IMR-90 (cell line): ENCODE measurements around the gene OSMR. TPM values are rescaled to one million over a fixed set of nuclear protein-coding genes. Genes with fewer than 3 reads are reported as not detected.

Experiments
- ATAC-seq: fragments of 200-7000 bp; cut with Tn5 transposase; 2 replicates; pipeline ENCODE4 v1.9.1; 2020; ENCODE audit warnings: low read depth, mild to moderate bottlenecking, moderate library complexity
- BruUV-seq: library from RNA; stranded (reverse); fragments of 400-500 nt; replicated peaks from 2 replicates; lab custom pipeline; 2021; lab: Mats Ljungman, UMichigan
- CTCF ChIA-PET: fragments of 300-600 bp; formaldehyde crosslinking; extraction: SDS; loops from one replicate; lab custom pipeline; 2021; ENCODE audit warnings: antibody characterized with exemption; lab: Yijun Ruan, JAX
- POLR2A ChIA-PET: fragments of 300-600 bp; sonication (Branson Sonifier 250); formaldehyde crosslinking; loops from one replicate; lab custom pipeline; 2022; ENCODE audit warnings: antibody characterized with exemption; ENCODE audit not compliant: unreplicated experiment; lab: Charles Lee
- DNase-seq: peaks from one replicate; pipeline ENCODE4 v3.0.0; 2013
- H2AFZ ChIP-seq: replicated peaks from 2 replicates; pipeline ENCODE3; 2013; ENCODE audit warnings: low read length, mild to moderate bottlenecking; ENCODE audit not compliant: poor library complexity
- H2AK5ac ChIP-seq: 2 replicates; pipeline ENCODE4 v1.6.1; 2013; ENCODE audit warnings: low read depth, low read length, inconsistent platforms
- H2AK9ac ChIP-seq: replicated peaks from 2 replicates; pipeline ENCODE3; 2013; ENCODE audit warnings: mild to moderate bottlenecking, low read depth, low read length, moderate library complexity; ENCODE audit not compliant: poor library complexity
- H2BK120ac ChIP-seq: 2 replicates; pipeline ENCODE4 v1.6.1; 2013; ENCODE audit warnings: low read depth, low read length, inconsistent platforms
- H2BK15ac ChIP-seq: 3 replicates; pipeline ENCODE4 v1.6.1; 2013; ENCODE audit warnings: low read depth, low read length, inconsistent platforms
- H2BK20ac ChIP-seq: 2 replicates; pipeline ENCODE4 v1.6.1; 2013; ENCODE audit warnings: low read depth, mild to moderate bottlenecking, inconsistent platforms, low read length, moderate library complexity
- H2BK5ac ChIP-seq: 2 replicates; pipeline ENCODE4 v1.6.1; 2013; ENCODE audit warnings: mild to moderate bottlenecking, low read depth, low read length, inconsistent platforms; ENCODE audit not compliant: poor library complexity, severe bottlenecking
- H3K14ac ChIP-seq: replicated peaks from 2 replicates; pipeline ENCODE4 v1.6.1; 2013; ENCODE audit warnings: low read depth, low read length, inconsistent platforms
- H3K18ac ChIP-seq: 2 replicates; pipeline ENCODE4 v1.6.1; 2013; ENCODE audit warnings: low read depth, low read length, control low read depth
- H3K23ac ChIP-seq: 2 replicates; pipeline ENCODE4 v1.6.1; 2013; ENCODE audit warnings: low read depth, low read length, inconsistent platforms
- H3K27ac ChIP-seq: 2 replicates; pipeline ENCODE4 v1.5.1; 2013; ENCODE audit warnings: mild to moderate bottlenecking, control low read depth, low read length; ENCODE audit not compliant: insufficient read depth
- H3K27me3 ChIP-seq: 2 replicates; pipeline ENCODE4 v1.6.1; 2013; ENCODE audit warnings: low read length; ENCODE audit not compliant: control insufficient read depth, insufficient read depth
- H3K36me3 ChIP-seq: 2 replicates; pipeline ENCODE4 v1.6.1; 2013; ENCODE audit warnings: low read length, mixed read lengths; ENCODE audit not compliant: control insufficient read depth, insufficient read depth
- H3K4ac ChIP-seq: 2 replicates; pipeline ENCODE4 v1.6.1; 2013; ENCODE audit warnings: low read depth, low read length, inconsistent platforms
- H3K4me1 ChIP-seq: 2 replicates; pipeline ENCODE4 v1.6.1; 2013; ENCODE audit warnings: low read length, mixed read lengths; ENCODE audit not compliant: control insufficient read depth, insufficient read depth
- H3K4me2 ChIP-seq: 2 replicates; pipeline ENCODE4 v1.6.1; 2013; ENCODE audit warnings: low read depth, mild to moderate bottlenecking, control low read depth, low read length, moderate library complexity
- H3K4me3 ChIP-seq: 2 replicates; pipeline ENCODE4 v1.5.1; 2013; ENCODE audit warnings: low read depth, mild to moderate bottlenecking, control low read depth, low read length, moderate library complexity; ENCODE audit not compliant: insufficient read depth
- H3K56ac ChIP-seq: 2 replicates; pipeline ENCODE4 v1.6.1; 2013; ENCODE audit warnings: low read length, inconsistent platforms; ENCODE audit not compliant: insufficient read depth; ENCODE audit errors: extremely low read depth
- H3K79me1 ChIP-seq, 2 experiments: 2 replicates each; pipeline ENCODE4 v1.6.1; 2013; ENCODE audit warnings: low read length in 2 of 2, inconsistent platforms in 1 of 2, low read depth in 1 of 2
- H3K9ac ChIP-seq: 2 replicates; pipeline ENCODE4 v1.6.1; 2013; ENCODE audit warnings: low read depth, low read length, control low read depth
- H3K9me1 ChIP-seq: 2 replicates; pipeline ENCODE4 v1.6.1; 2013; ENCODE audit warnings: low read length, inconsistent platforms; ENCODE audit not compliant: insufficient read depth
- H3K9me3 ChIP-seq: 2 replicates; pipeline ENCODE4 v1.6.1; 2013; ENCODE audit warnings: low read length; ENCODE audit not compliant: control insufficient read depth, insufficient read depth
- H4K20me1 ChIP-seq: 2 replicates; pipeline ENCODE4 v1.6.1; 2013; ENCODE audit warnings: low read length, inconsistent platforms; ENCODE audit not compliant: insufficient read depth
- H4K5ac ChIP-seq: 2 replicates; pipeline ENCODE4 v1.6.1; 2013; ENCODE audit warnings: mild to moderate bottlenecking, low read depth, low read length, control low read depth
- H4K8ac ChIP-seq, 2 experiments: 2 replicates each; pipeline ENCODE4 v1.6.1; 2013; ENCODE audit warnings: low read depth in 2 of 2, low read length in 2 of 2, control low read depth in 1 of 2, inconsistent platforms in 1 of 2
- H4K91ac ChIP-seq: 2 replicates; pipeline ENCODE4 v1.6.1; 2013; ENCODE audit warnings: low read depth, low read length, inconsistent platforms; ENCODE audit not compliant: insufficient read depth
- BHLHE40 ChIP-seq: fragments of 150-350 bp; IDR thresholded peaks from 2 replicates; pipeline ENCODE4 v1.6.1; 2016; ENCODE audit warnings: mild to moderate bottlenecking, low read depth, low read length
- CEBPB ChIP-seq: IDR thresholded peaks from 2 replicates; pipeline ENCODE4 v1.6.1; 2012; ENCODE audit warnings: low read depth, low read length, improper control_type of control experiment
- CHD1 ChIP-seq: IDR thresholded peaks from 2 replicates; pipeline ENCODE4 v1.6.1; 2012; ENCODE audit warnings: low read depth, low read length, improper control_type of control experiment
- MAZ ChIP-seq: IDR thresholded peaks from 2 replicates; pipeline ENCODE4 v1.6.1; 2012; ENCODE audit warnings: low read depth, mild to moderate bottlenecking, low read length, improper control_type of control experiment, moderate library complexity, borderline replicate concordance
- MXI1 ChIP-seq: IDR thresholded peaks from 2 replicates; pipeline ENCODE4 v1.6.1; 2012; ENCODE audit warnings: low read depth, mild to moderate bottlenecking, low read length, moderate library complexity, borderline replicate concordance
- NFE2L2 ChIP-seq: fragments of 150-350 bp; IDR thresholded peaks from 2 replicates; pipeline ENCODE4 v1.6.1; 2016; ENCODE audit warnings: low read depth, mild to moderate bottlenecking, low read length
- POLR2A ChIP-seq: IDR thresholded peaks from 2 replicates; pipeline ENCODE4 v1.6.1; 2012; ENCODE audit warnings: mild to moderate bottlenecking, low read depth, low read length
- RAD21 ChIP-seq: IDR thresholded peaks from 2 replicates; pipeline ENCODE4 v1.6.1; 2012; ENCODE audit warnings: low read length, improper control_type of control experiment
- RCOR1 ChIP-seq: IDR thresholded peaks from 2 replicates; pipeline ENCODE4 v1.6.1; 2012; ENCODE audit warnings: mild to moderate bottlenecking, low read length, improper control_type of control experiment; ENCODE audit not compliant: insufficient replicate concordance
- RFX5 ChIP-seq: IDR thresholded peaks from 2 replicates; pipeline ENCODE4 v1.8.0; 2012; ENCODE audit warnings: low read depth, mild to moderate bottlenecking, low read length, moderate library complexity
- WGBS, 2 experiments: methylation state at CpG; one replicate each; pipeline versions ENCODE4 v1.1.5 to v1.1.7; 2013; ENCODE audit warnings: missing lambda C conversion rate in 2 of 2; ENCODE audit not compliant: insufficient read length in 1 of 2; ENCODE audit errors: extremely low coverage in 2 of 2; 5-methylcytosine and 5-hydroxymethylcytosine counted together
- dilution Hi-C: fragments of 300-500 bp; cut with HindIII; formaldehyde crosslinking; loops from one replicate; pipeline ENCODE4 v1.14.3; 2018; ENCODE audit warnings: low sequenced_read_pairs; ENCODE audit not compliant: unreplicated experiment
- in situ Hi-C: fragments of 300-500 bp; cut with MboI; formaldehyde crosslinking; loops from 3 replicates; pipeline ENCODE4 v1.14.3; 2019; ENCODE audit warnings: low sequenced_read_pairs, inconsistent platforms, mixed read lengths
- intact Hi-C: fragments of 100-400 bp; cut with micrococcal nuclease; formaldehyde crosslinking; loops from 2 replicates; pipeline ENCODE4 v1.10.0; 2022
- polyA plus RNA-seq, 3 experiments: library from polyadenylated mRNA; depleted of rRNA; stranded (reverse); fragments of >200 nt; gene quantifications; 2 replicates each; pipeline ENCODE4 v1.2.3, GENCODE V29; 2012; ENCODE audit warnings: low replicate concordance in 1 of 3
- total RNA-seq: library from RNA; depleted of rRNA; stranded (reverse); fragments of >200 nt; gene quantifications from 2 replicates; pipeline ENCODE4 v1.2.3, GENCODE V29; 2012
- TF ChIP-seq, protein P1 (sequence below): fragments of 150-350 bp; IDR thresholded peaks from 2 replicates; pipeline ENCODE4 v1.6.1; 2017; ENCODE audit warnings: mild to moderate bottlenecking, antibody characterized with exemption, low read length, low read depth
- TF ChIP-seq, protein P2 (sequence below): fragments of 150-350 bp; IDR thresholded peaks from 2 replicates; pipeline ENCODE4 v1.6.1; 2016; ENCODE audit warnings: low read depth, mild to moderate bottlenecking, low read length, moderate library complexity, borderline replicate concordance
- TF ChIP-seq, protein P3 (sequence below): conservative IDR thresholded peaks from 2 replicates; pipeline ENCODE4 v1.5.1; 2012; ENCODE audit warnings: mild to moderate bottlenecking, low read depth, low read length, improper control_type of control experiment

Gene OSMR
- total and polyA plus RNA-seq, 2 of the 4 experiments (the other 2 are of a cell fraction), result 41.6 to 48.7 TPM

DNA sequence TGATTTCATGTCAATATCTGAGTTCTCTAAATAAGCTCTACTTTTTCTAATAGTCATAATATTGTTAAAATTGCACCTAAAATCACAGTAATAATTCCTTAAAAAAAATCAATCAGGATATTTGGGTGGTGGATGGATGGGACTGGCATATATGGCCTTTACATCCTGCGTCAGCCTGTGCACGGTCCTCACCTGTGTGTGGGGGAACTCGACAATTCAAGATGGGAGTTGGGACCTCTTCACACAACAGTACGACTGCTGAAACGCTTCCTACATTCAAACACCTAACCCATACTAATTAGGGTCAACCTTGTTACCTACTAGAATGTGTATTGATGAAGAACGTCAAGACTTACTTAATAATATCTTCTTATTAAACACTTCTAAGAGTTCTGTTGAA is 90.5 kb downstream of the OSMR start:
- peaks cover 12% of the 10 kb centered on the region for H3K9me1 ChIP-seq
- H3K4ac ChIP-seq, result no peak overlapping the region
- ATAC-seq (no peak), DNase-seq (no peak)
- in situ Hi-C loops (no loop called here), dilution Hi-C loops (no loop called here), intact Hi-C loops (no loop called here)
- H2BK120ac ChIP-seq, result no peak overlapping the region
- POLR2A ChIA-PET, result no interaction called here
- H4K20me1 ChIP-seq, result no peaks in the 10 kb centered on the region; the same call in 1 of the 2 replicates
- H2AK9ac ChIP-seq, result no peak overlapping the region
- H4K91ac ChIP-seq, result no peak overlapping the region
- no peak overlapping the region for H4K5ac ChIP-seq
- H3K14ac ChIP-seq, result no peak overlapping the region
- no peak overlapping the region for H2BK20ac ChIP-seq
- H3K56ac ChIP-seq, result no peak overlapping the region
- peaks cover 3 to 15% of the 10 kb centered on the region in 2 experiments for H3K79me1 ChIP-seq
- H3K27me3 ChIP-seq, result no peaks in the 10 kb centered on the region
- no peak overlapping the region for H3K18ac ChIP-seq
- H3K4me2 ChIP-seq, result no peak overlapping the region
- no peak overlapping the region for H2AFZ ChIP-seq
- H3K4me1 ChIP-seq, result peaks cover 6% of the 10 kb centered on the region
- CTCF ChIA-PET, result no interaction called here
- no peak overlapping the region for H2BK15ac ChIP-seq
- no peak overlapping the region for H3K23ac ChIP-seq
- TF ChIP-seq MXI1, result no peak
- TF ChIP-seq, protein P1, sequence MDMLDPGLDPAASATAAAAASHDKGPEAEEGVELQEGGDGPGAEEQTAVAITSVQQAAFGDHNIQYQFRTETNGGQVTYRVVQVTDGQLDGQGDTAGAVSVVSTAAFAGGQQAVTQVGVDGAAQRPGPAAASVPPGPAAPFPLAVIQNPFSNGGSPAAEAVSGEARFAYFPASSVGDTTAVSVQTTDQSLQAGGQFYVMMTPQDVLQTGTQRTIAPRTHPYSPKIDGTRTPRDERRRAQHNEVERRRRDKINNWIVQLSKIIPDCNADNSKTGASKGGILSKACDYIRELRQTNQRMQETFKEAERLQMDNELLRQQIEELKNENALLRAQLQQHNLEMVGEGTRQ, result no peak
- TF ChIP-seq POLR2A, result no peak
- TF ChIP-seq CHD1, result no peak
- no peak for TF ChIP-seq RAD21
- no peak for TF ChIP-seq BHLHE40
- no peak for TF ChIP-seq NFE2L2
- no peak for TF ChIP-seq RFX5
- TF ChIP-seq MAZ, result no peak
- TF ChIP-seq RCOR1, result no peak
- no peak for TF ChIP-seq CEBPB
- TF ChIP-seq, protein P2, sequence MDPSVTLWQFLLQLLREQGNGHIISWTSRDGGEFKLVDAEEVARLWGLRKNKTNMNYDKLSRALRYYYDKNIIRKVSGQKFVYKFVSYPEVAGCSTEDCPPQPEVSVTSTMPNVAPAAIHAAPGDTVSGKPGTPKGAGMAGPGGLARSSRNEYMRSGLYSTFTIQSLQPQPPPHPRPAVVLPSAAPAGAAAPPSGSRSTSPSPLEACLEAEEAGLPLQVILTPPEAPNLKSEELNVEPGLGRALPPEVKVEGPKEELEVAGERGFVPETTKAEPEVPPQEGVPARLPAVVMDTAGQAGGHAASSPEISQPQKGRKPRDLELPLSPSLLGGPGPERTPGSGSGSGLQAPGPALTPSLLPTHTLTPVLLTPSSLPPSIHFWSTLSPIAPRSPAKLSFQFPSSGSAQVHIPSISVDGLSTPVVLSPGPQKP, result no peak
- TF ChIP-seq, protein P3, sequence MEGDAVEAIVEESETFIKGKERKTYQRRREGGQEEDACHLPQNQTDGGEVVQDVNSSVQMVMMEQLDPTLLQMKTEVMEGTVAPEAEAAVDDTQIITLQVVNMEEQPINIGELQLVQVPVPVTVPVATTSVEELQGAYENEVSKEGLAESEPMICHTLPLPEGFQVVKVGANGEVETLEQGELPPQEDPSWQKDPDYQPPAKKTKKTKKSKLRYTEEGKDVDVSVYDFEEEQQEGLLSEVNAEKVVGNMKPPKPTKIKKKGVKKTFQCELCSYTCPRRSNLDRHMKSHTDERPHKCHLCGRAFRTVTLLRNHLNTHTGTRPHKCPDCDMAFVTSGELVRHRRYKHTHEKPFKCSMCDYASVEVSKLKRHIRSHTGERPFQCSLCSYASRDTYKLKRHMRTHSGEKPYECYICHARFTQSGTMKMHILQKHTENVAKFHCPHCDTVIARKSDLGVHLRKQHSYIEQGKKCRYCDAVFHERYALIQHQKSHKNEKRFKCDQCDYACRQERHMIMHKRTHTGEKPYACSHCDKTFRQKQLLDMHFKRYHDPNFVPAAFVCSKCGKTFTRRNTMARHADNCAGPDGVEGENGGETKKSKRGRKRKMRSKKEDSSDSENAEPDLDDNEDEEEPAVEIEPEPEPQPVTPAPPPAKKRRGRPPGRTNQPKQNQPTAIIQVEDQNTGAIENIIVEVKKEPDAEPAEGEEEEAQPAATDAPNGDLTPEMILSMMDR, result no peak
- BruUV-seq, result no TSS peak
- no peak overlapping the region for H3K4me3 ChIP-seq
- H2AK5ac ChIP-seq, result no peak overlapping the region
- no peak overlapping the region for H3K9ac ChIP-seq
- no peak overlapping the region for H3K27ac ChIP-seq
- no CpG with 5 or more reads among the region's 6 CpGs for WGBS, 2 experiments
- no peaks in the 10 kb centered on the region for H3K9me3 ChIP-seq
- peaks cover 37% of the 10 kb centered on the region for H3K36me3 ChIP-seq
- H4K8ac ChIP-seq, result no peak overlapping the region
- H2BK5ac ChIP-seq, result no peak overlapping the region
